Measurements from ENCODE around the gene CALCOCO2.

GRCh38 chr17:48883171-48883570, 52.3 kb downstream of the CALCOCO2 start:
- TF ChIP-seq CTCF (IDR thresholded peaks at IDR 0.05) (no peak), POLR2A (IDR thresholded peaks at IDR 0.05) (no peak), POLR2AphosphoS5 (IDR thresholded peaks at IDR 0.05) (no peak)

Data from transverse colon (tissue), 4 donors.